Nephron (organoid): ENCODE data around the gene QSER1.
"Not testable (repeated sequence)": the region's sequence is repeated elsewhere in the genome, so short reads cannot be mapped to it uniquely, and the experiment has no call there.

Experiments
- H3K27ac Mint-ChIP-seq, 3 experiments: 2 replicates each; pipeline ENCODE4 v1.8.0; 2020; ENCODE audit warnings: mixed read lengths in 3 of 3, mild to moderate bottlenecking in 2 of 3, moderate library complexity in 1 of 3
- H3K27me3 Mint-ChIP-seq: 2 replicates; pipeline ENCODE4 v1.8.0; 2021; ENCODE audit warnings: low read depth, mild to moderate bottlenecking, moderate library complexity, mixed read lengths
- H3K36me3 Mint-ChIP-seq: 2 replicates; pipeline ENCODE4 v1.8.0; 2020; ENCODE audit warnings: low read depth, mixed read lengths
- H3K4me1 Mint-ChIP-seq: 2 replicates; pipeline ENCODE4 v1.8.0; 2020; ENCODE audit warnings: mixed read lengths
- H3K4me3 Mint-ChIP-seq, 3 experiments: 2 replicates each; pipeline ENCODE4 v1.8.0; 2020; ENCODE audit warnings: mild to moderate bottlenecking in 3 of 3, mixed read lengths in 3 of 3, moderate library complexity in 2 of 3
- H3K9me3 Mint-ChIP-seq: 2 replicates; pipeline ENCODE4 v1.8.0; 2020; ENCODE audit warnings: mixed read lengths
- TF ChIP-seq, protein P1 (sequence below), 3 experiments: fragments of 200-600 bp; sonication (generic); IDR thresholded peaks; one replicate each; pipeline ENCODE4 v1.5.0; 2021; ENCODE audit warnings: antibody characterized with exemption in 3 of 3; ENCODE audit not compliant: unreplicated experiment in 3 of 3

Gene QSER1

GRCh38 chr11:32921204-32921603, 28.6 kb downstream of the QSER1 start:
- Mint-ChIP-seq H3K4me3 (no peak overlapping the region), H3K36me3 (peaks cover 54% of the 10 kb centered on the region), H3K27ac (no peak overlapping the region), H3K9me3 (peaks cover 4% of the 10 kb centered on the region), H3K27me3 (no peaks in the 10 kb centered on the region), H3K4me1 (no peaks in the 10 kb centered on the region)
- TF ChIP-seq, protein P1, sequence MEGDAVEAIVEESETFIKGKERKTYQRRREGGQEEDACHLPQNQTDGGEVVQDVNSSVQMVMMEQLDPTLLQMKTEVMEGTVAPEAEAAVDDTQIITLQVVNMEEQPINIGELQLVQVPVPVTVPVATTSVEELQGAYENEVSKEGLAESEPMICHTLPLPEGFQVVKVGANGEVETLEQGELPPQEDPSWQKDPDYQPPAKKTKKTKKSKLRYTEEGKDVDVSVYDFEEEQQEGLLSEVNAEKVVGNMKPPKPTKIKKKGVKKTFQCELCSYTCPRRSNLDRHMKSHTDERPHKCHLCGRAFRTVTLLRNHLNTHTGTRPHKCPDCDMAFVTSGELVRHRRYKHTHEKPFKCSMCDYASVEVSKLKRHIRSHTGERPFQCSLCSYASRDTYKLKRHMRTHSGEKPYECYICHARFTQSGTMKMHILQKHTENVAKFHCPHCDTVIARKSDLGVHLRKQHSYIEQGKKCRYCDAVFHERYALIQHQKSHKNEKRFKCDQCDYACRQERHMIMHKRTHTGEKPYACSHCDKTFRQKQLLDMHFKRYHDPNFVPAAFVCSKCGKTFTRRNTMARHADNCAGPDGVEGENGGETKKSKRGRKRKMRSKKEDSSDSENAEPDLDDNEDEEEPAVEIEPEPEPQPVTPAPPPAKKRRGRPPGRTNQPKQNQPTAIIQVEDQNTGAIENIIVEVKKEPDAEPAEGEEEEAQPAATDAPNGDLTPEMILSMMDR (IDR thresholded peaks at IDR 0.05; ENCODE audit: unreplicated experiment in 3 of 3) = no peak

GRCh38 chr11:32931606-32932005, 39.0 kb downstream of the QSER1 start:
- H3K36me3 Mint-ChIP-seq = peaks cover 68% of the 10 kb centered on the region
- no peaks in the 10 kb centered on the region for H3K27me3 Mint-ChIP-seq
- H3K4me1 Mint-ChIP-seq = no peaks in the 10 kb centered on the region
- TF ChIP-seq, protein P1 (IDR thresholded peaks at IDR 0.05; ENCODE audit: unreplicated experiment in 3 of 3) = no peak
- no peaks in the 10 kb centered on the region for H3K9me3 Mint-ChIP-seq
- no peak overlapping the region for H3K4me3 Mint-ChIP-seq
- H3K27ac Mint-ChIP-seq = no peak overlapping the region

GRCh38 chr11:32932196-32932595, 39.6 kb downstream of the QSER1 start:
- no peak overlapping the region for H3K27ac Mint-ChIP-seq
- H3K4me1 Mint-ChIP-seq = no peaks in the 10 kb centered on the region
- no peaks in the 10 kb centered on the region for H3K27me3 Mint-ChIP-seq
- no peak overlapping the region for H3K4me3 Mint-ChIP-seq
- H3K9me3 Mint-ChIP-seq = no peaks in the 10 kb centered on the region
- TF ChIP-seq, protein P1 (IDR thresholded peaks at IDR 0.05; ENCODE audit: unreplicated experiment in 3 of 3) = no peak
- H3K36me3 Mint-ChIP-seq = peaks cover 70% of the 10 kb centered on the region

GRCh38 chr11:32935462-32936029, 42.9 kb downstream of the QSER1 start:
- Mint-ChIP-seq H3K4me1 (no peaks in the 10 kb centered on the region), H3K4me3 (no peak overlapping the region), H3K27me3 (no peaks in the 10 kb centered on the region), H3K9me3 (no peaks in the 10 kb centered on the region), H3K27ac (no peak overlapping the region), H3K36me3 (peaks cover 86% of the 10 kb centered on the region)
- TF ChIP-seq, protein P1 (IDR thresholded peaks at IDR 0.05; ENCODE audit: unreplicated experiment in 3 of 3) = no peak

DNA sequence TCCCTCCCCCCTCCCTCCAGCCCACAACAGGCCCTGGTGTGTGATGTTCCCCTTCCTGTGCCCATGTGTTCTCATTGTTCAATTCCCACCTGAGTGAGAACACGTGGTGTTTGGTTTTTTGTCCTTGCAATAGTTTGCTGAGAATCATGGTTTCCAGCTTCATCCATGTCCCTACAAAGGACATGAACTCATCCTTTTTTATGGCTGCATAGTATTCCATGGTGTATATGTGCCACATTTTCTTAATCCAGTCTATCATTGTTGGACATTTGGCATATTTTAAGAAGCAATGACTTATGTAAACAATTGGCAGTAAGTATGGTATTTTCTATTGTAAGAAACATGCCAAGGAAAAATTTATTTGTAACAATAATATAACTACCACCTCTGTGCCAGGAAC, 43.6 kb downstream of the QSER1 start:
- not testable (repeated sequence) for H3K4me1 Mint-ChIP-seq, H3K27ac Mint-ChIP-seq, H3K9me3 Mint-ChIP-seq, H3K27me3 Mint-ChIP-seq, H3K4me3 Mint-ChIP-seq
- H3K36me3 Mint-ChIP-seq = peaks cover 92% of the 10 kb centered on the region

GRCh38 chr11:32937283-32937682, 44.7 kb downstream of the QSER1 start:
- not testable (repeated sequence) for H3K9me3 Mint-ChIP-seq, H3K4me3 Mint-ChIP-seq, H3K27ac Mint-ChIP-seq, H3K4me1 Mint-ChIP-seq, H3K27me3 Mint-ChIP-seq
- H3K36me3 Mint-ChIP-seq = peaks cover 87% of the 10 kb centered on the region

DNA sequence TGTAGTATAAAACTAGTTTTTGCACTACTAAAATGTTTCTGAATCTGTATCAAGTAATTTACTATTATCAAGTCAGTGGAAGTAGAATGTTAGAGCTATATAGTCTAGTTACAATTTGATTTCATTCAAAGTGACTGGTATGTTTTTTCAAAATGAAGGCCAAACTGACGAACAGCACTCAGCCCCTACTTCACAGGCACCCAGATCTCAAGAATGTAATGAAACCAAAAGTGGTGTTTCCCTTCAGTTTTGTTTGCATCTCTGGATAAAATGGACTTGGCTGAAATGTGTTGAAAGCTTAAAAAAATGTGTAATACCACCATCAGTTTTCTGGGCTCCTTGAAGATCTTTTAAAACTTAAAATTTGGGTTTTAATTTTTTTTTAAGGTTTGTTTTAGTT, 46.4 kb downstream of the QSER1 start:
- H3K9me3 Mint-ChIP-seq = no peaks in the 10 kb centered on the region
- H3K4me1 Mint-ChIP-seq = no peaks in the 10 kb centered on the region
- no peaks in the 10 kb centered on the region for H3K27me3 Mint-ChIP-seq
- no peak overlapping the region for H3K27ac Mint-ChIP-seq
- H3K4me3 Mint-ChIP-seq = no peak overlapping the region
- TF ChIP-seq, protein P1 (IDR thresholded peaks at IDR 0.05; ENCODE audit: unreplicated experiment in 3 of 3) = no peak
- H3K36me3 Mint-ChIP-seq = peaks cover 78% of the 10 kb centered on the region
